HFFc6 (cell line): ENCODE results near the gene TCIRG1. TPM values are rescaled to one million over a fixed set of nuclear protein-coding genes. Genes with fewer than 3 reads are reported as not detected.
A peak's percentile ranks its signal among the peaks of the same experiment; 100 is the strongest.

Experiments used
- DNase-seq: peaks from one replicate; pipeline ENCODE4 v3.0.0-alpha.2; 2018
- H3K27ac Mint-ChIP-seq: 2 replicates; pipeline ENCODE4 v1.8.0; 2020; ENCODE audit warnings: mild to moderate bottlenecking, mixed read lengths
- H3K27me3 Mint-ChIP-seq: 2 replicates; pipeline ENCODE4 v1.8.0; 2021; ENCODE audit warnings: mild to moderate bottlenecking, moderate library complexity, mixed read lengths; ENCODE audit not compliant: insufficient read depth
- H3K36me3 Mint-ChIP-seq: 2 replicates; pipeline ENCODE4 v1.8.0; 2021; ENCODE audit warnings: low read depth, mixed read lengths
- H3K4me1 Mint-ChIP-seq: 2 replicates; pipeline ENCODE4 v1.8.0; 2020; ENCODE audit warnings: low read depth, mixed read lengths
- H3K4me3 Mint-ChIP-seq: 2 replicates; pipeline ENCODE4 v1.8.0; 2020; ENCODE audit warnings: mild to moderate bottlenecking, moderate library complexity, mixed read lengths
- H3K9me3 Mint-ChIP-seq: 2 replicates; pipeline ENCODE4 v1.8.0; 2020; ENCODE audit warnings: mild to moderate bottlenecking, mixed read lengths
- CTCF ChIP-seq: fragments of 200-600 bp; sonication (generic); IDR thresholded peaks from 2 replicates; pipeline ENCODE4 v1.5.0; 2021; ENCODE audit warnings: antibody characterized with exemption, mild to moderate bottlenecking
- total RNA-seq, 6 experiments: library from RNA; stranded (reverse); fragmentation: NEBNext Ultra II Directional; extraction: Animal tissue kit (Norgen Biotek cat#: 25700); gene quantifications; 2 replicates in 1 of 6; 3 replicates in 5 of 6; pipeline ENCODE4 v1.2.3, GENCODE V29; 2021

The TCIRG1 gene
- total RNA-seq, 6 experiments from 2014 or later, result 113 to 150 (median 131) TPM

GRCh38 chr11:68041617-68042218, 2.9 kb downstream of the TCIRG1 start:
- peak overlapping the region; percentile 69 for H3K27ac Mint-ChIP-seq
- H3K9me3 Mint-ChIP-seq, result no peaks in the 10 kb centered on the region
- no peak for DNase-seq
- no peaks in the 10 kb centered on the region for H3K36me3 Mint-ChIP-seq
- peaks cover 3% of the 10 kb centered on the region; the same call in 1 of the 2 replicates for H3K27me3 Mint-ChIP-seq
- peaks cover 12% of the 10 kb centered on the region for H3K4me1 Mint-ChIP-seq
- peak overlapping the region; percentile 47 for H3K4me3 Mint-ChIP-seq
- no peak for TF ChIP-seq CTCF

- Mint-ChIP-seq H3K9me3 (no peaks in the 10 kb centered on the region), H3K36me3 (no peaks in the 10 kb centered on the region), H3K27ac (peak overlapping the region; percentile 62; the same call in 1 of the 2 replicates), H3K4me1 (peaks cover 12% of the 10 kb centered on the region), H3K4me3 (no peak overlapping the region), H3K27me3 (peaks cover 3% of the 10 kb centered on the region; the same call in 1 of the 2 replicates)
- no peak for DNase-seq
- TF ChIP-seq CTCF, result no peak
Observed at GRCh38 chr11:68042219-68043028, 3.6 kb downstream of the TCIRG1 start.

- Mint-ChIP-seq H3K4me3 (no peak overlapping the region), H3K27ac (peak overlapping the region; percentile 31; the same call in 1 of the 2 replicates)
Observed at GRCh38 chr11:68043029-68043348, 4.2 kb downstream of the TCIRG1 start.

GRCh38 chr11:68043349-68044144, 4.7 kb downstream of the TCIRG1 start:
- H3K4me1 Mint-ChIP-seq, result peaks cover 12% of the 10 kb centered on the region
- peak overlapping the region; percentile 57 for H3K27ac Mint-ChIP-seq
- TF ChIP-seq CTCF, result no peak
- H3K4me3 Mint-ChIP-seq, result peak overlapping the region; percentile 39; the same call in 1 of the 2 replicates
- no peaks in the 10 kb centered on the region for H3K9me3 Mint-ChIP-seq
- H3K36me3 Mint-ChIP-seq, result no peaks in the 10 kb centered on the region
- peak; percentile 77 for DNase-seq
- H3K27me3 Mint-ChIP-seq, result peaks cover 3% of the 10 kb centered on the region; the same call in 1 of the 2 replicates

More at GRCh38 chr11:68043029-68043348, 4.2 kb downstream of the TCIRG1 start:
- no peak for DNase-seq
- TF ChIP-seq CTCF, result no peak
- H3K4me1 Mint-ChIP-seq, result peaks cover 12% of the 10 kb centered on the region
- no peaks in the 10 kb centered on the region for H3K36me3 Mint-ChIP-seq
- H3K27me3 Mint-ChIP-seq, result peaks cover 3% of the 10 kb centered on the region; the same call in 1 of the 2 replicates
- no peaks in the 10 kb centered on the region for H3K9me3 Mint-ChIP-seq

- DNase-seq, result no peak
- H3K36me3 Mint-ChIP-seq, result no peaks in the 10 kb centered on the region
Observed at GRCh38 chr11:68044145-68044813, 5.5 kb downstream of the TCIRG1 start.

More at GRCh38 chr11:68044145-68044813, 5.5 kb downstream of the TCIRG1 start:
- TF ChIP-seq CTCF, result peak; percentile 36
- Mint-ChIP-seq H3K4me3 (no peak overlapping the region), H3K9me3 (no peaks in the 10 kb centered on the region), H3K27ac (no peak overlapping the region), H3K27me3 (peaks cover 3% of the 10 kb centered on the region; the same call in 1 of the 2 replicates), H3K4me1 (peaks cover 12% of the 10 kb centered on the region)
